GM13976 (cell line): ENCODE results near the gene RAB4A.

Experiments
- DNase-seq: peaks from one replicate; pipeline ENCODE4 v3.0.0; 2012; ENCODE audit warnings: low spot score
- in situ Hi-C: fragments of 300-500 bp; cut with MboI; formaldehyde crosslinking; loops from one replicate; pipeline ENCODE4 v1.12.0; 2022; ENCODE audit warnings: low sequenced_read_pairs, mixed read lengths, inconsistent platforms; ENCODE audit not compliant: unreplicated experiment
- TF ChIP-seq, protein P1 (sequence below): IDR thresholded peaks from 2 replicates; pipeline ENCODE4 v1.5.1; 2012; ENCODE audit warnings: borderline replicate concordance, mild to moderate bottlenecking; ENCODE audit not compliant: insufficient read depth; ENCODE audit errors: extremely low read depth, missing control alignments, control extremely low read depth

The RAB4A gene

DNA sequence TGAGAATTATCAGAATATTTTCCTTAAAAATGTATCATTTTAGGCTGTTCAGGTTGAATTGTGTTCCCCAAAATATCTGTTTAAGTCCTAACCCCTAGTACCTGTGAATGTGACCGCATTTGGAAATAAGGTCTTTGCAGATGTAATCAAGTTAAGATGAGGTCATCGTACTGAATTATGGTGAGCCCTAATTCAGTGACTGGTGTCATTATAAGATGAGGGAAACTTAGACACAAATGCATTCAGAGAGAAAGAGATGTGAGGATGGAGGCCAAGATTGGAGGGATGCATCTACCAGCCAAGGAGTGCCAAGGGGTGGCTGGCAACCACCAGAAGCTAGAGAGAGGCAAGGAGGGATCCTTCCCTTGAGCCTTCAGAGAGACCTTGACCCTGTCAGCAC, 4.1 kb downstream of the RAB4A start:
- DNase-seq: no peak
- TF ChIP-seq, protein P1, sequence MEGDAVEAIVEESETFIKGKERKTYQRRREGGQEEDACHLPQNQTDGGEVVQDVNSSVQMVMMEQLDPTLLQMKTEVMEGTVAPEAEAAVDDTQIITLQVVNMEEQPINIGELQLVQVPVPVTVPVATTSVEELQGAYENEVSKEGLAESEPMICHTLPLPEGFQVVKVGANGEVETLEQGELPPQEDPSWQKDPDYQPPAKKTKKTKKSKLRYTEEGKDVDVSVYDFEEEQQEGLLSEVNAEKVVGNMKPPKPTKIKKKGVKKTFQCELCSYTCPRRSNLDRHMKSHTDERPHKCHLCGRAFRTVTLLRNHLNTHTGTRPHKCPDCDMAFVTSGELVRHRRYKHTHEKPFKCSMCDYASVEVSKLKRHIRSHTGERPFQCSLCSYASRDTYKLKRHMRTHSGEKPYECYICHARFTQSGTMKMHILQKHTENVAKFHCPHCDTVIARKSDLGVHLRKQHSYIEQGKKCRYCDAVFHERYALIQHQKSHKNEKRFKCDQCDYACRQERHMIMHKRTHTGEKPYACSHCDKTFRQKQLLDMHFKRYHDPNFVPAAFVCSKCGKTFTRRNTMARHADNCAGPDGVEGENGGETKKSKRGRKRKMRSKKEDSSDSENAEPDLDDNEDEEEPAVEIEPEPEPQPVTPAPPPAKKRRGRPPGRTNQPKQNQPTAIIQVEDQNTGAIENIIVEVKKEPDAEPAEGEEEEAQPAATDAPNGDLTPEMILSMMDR: no peak
- in situ Hi-C loops: no loop called here

DNA sequence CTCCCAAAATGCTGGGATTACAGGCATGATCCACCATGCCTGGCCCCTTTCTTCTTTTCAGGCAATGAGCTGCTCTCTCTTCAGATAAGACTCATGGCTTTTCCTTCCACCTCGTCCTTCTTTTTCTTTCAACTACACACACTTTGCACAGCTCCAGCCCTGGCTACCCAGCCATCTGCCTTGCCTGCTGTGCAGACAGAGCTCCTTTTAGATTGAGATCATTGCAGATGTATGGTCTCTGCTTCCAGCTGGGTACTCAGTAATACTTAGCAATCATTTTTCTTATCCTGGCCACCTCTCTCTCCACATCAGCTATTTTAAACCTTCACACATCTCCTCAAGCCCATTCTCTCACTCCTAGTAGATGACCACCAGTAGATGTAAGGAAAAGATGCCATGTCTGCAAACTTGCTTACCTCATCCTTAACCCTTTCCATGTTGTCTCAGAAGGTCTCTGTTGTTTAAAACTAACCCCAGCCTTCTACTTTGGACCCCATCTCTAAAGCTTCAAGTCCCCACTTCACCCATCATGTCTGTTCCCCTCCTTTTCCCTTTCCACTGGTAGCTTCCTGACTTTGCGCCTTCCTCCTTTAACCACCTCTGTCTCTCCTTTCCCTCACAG, 7.3 kb downstream of the RAB4A start:
- TF ChIP-seq, protein P1: no peak
- in situ Hi-C loops: no loop called here
- no peak for DNase-seq

DNA sequence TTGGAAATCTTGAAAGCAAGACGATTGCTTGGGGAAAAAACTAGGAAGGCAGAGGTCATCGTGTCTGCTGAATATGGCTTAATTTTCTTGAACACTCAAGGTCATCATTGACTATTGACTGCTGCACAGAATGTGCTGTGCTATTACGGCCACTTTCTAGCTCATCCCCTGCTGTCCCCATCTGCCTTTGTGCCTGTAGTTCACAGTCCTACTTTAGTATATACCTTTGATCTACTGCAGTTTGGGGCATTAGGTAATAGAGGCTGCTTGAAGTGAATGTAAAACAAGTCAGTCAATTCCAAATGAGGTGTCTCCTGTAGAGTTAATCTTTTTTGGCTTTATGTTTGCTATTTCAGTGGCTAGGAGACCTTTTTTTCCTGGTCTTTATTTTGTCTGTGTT, 8.3 kb downstream of the RAB4A start:
- no peak for DNase-seq
- TF ChIP-seq, protein P1: no peak
- in situ Hi-C loops: no loop called here

DNA sequence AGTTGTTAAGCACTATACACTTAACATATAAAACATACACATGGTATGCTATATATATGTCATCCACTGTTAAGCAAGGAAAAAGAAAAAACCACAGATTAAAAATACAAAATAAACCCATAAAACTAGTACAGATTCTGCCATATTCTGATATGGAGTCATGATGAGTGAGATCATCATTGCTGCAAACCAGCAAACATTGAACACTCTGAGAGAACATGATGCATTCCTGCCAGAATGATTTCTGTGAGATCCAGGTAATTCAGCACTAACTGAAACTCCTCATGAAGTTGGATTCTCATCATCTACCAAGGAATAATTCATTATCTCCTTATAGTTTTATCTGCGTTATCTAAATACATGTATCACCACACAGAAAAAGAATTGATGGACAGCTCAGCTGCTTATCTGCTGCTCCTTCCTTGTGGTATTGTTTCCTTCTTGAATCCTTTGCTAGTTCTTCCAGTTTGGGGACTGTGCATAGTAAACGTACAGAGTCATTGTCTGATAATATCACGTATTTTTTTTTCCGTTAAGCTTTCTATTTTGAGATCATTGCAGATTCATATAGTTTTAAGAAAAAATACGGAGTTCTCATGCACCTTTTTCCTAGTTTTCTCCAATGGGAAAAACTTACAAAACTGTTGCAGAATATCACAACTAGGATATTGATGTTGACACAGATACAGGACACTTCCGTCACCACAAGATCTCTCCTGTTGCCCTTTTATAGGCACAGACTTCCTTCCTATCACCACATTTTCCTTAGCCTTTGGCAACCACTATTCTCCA, 9.3 kb downstream of the RAB4A start:
- TF ChIP-seq, protein P1: no peak
- DNase-seq: no peak
- in situ Hi-C loops: no loop called here

DNA sequence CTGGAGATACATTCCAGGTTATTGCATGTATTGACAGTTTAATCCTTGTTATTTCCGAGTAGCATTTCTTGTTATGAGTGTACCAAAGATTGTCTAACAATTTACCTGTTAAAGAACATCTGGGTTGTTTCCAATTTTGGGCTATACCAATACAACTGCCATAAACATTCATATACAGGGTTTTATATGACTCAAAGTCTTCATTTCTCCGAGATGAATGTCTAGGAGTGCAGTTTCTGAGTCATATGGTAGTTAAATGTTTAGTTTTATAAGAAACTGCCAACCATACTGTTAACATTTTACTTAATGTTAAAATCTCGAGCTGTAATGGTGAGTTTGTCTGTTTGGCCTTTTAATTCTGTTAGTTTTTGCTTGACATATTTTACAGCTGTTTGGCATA, 10.0 kb downstream of the RAB4A start:
- in situ Hi-C loops: no loop called here
- TF ChIP-seq, protein P1: no peak
- DNase-seq: no peak

DNA sequence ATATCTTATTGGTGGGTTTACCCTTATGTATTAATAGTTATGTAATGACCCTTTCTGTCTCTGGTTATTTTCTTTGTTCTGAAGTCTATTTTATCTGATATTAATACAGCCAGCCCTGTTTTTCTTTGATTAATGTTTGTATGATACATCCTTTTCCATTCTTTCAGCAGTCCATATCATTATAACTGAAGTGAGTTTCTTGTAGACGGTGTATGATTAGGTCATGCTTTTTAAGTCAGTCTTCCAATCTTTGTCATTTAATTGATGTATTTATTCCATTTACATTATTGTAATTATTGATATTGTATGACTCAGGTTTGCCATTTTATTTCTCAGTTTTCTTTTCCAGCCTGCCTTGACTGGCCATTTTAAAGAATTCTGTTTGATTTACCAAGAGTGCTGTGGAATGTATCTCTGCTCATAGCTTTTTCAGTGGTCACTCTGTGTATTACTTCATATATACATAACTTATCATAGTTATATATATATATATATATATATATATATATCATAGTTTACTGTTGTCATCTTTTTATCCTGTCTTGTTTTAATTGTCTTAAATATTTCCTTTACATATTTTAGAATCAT, 10.5 kb downstream of the RAB4A start:
- TF ChIP-seq, protein P1: no peak
- in situ Hi-C loops: no loop called here
- no peak for DNase-seq
